Stimulated activated naive CD8-positive, alpha-beta T cell treated with anti-CD3 and anti-CD28 coated beads, Interleukin-15, amount 100 ng/mL, for 72 hours (primary cell): ENCODE measurements around the gene FGGY.

Experiments
- ATAC-seq: fragments of 150-1000 bp; cut with Tn5 transposase; 2 replicates; pipeline ENCODE4 v1.10.0; 2021; ENCODE audit warnings: mild to moderate bottlenecking, moderate library complexity
- DNase-seq, 2 donors: peaks; one replicate each; pipeline ENCODE4 v3.0.0; 2021 to 2022
- H3K27ac Mint-ChIP-seq, 2 donors: one replicate each; pipeline ENCODE4 v1.8.0; 2022; ENCODE audit warnings: mild to moderate bottlenecking in 2 of 2, mixed read lengths in 2 of 2, moderate library complexity in 2 of 2
- H3K27me3 Mint-ChIP-seq: one replicate; pipeline ENCODE4 v1.8.0; 2022; ENCODE audit warnings: mixed read lengths
- H3K4me1 Mint-ChIP-seq: one replicate; pipeline ENCODE4 v1.8.0; 2022; ENCODE audit warnings: mild to moderate bottlenecking, mixed read lengths
- H3K4me3 Mint-ChIP-seq, 2 donors: one replicate each; pipeline ENCODE4 v1.8.0; 2022; ENCODE audit warnings: mild to moderate bottlenecking in 2 of 2, mixed read lengths in 2 of 2, moderate library complexity in 1 of 2
- H3K9me3 Mint-ChIP-seq, 2 donors: one replicate each; pipeline ENCODE4 v1.8.0; 2022; ENCODE audit warnings: mixed read lengths in 2 of 2

Gene FGGY

GRCh38 chr1:59771361-59771760 is 474.5 kb downstream of the FGGY start:
- Mint-ChIP-seq H3K27ac (peak overlapping the region in 1 of 2 donors; percentile 1), H3K27me3 (no peaks in the 10 kb centered on the region), H3K4me3 (no peak overlapping the region), H3K9me3 (no peaks in the 10 kb centered on the region), H3K4me1 (peaks cover 12% of the 10 kb centered on the region)
- DNase-seq (no peak), ATAC-seq (no peak)

DNA sequence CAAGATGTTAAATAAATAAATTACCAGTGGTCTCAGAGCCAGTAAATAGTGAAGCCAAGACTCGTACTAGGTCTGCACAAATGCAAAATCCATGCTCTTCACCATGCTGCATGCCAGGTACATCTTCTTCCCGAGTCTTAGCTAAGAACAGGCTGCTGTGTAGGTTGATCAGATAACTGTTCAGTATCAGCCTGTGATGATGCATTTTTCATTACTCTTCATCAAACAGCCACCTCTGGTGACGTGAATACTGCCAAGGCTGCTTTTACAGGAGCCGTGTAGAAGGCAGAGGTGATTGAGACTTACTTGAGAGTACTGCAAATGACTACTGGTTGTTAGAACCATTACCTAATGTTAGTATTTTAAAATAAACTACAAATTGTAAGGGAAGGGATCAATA is 478.6 kb downstream of the FGGY start:
- H3K27ac Mint-ChIP-seq, result no peak overlapping the region
- no peak for ATAC-seq

GRCh38 chr1:59776960-59777852 is 480.3 kb downstream of the FGGY start:
- Mint-ChIP-seq H3K9me3 (no peaks in the 10 kb centered on the region), H3K27me3 (no peaks in the 10 kb centered on the region), H3K27ac (no peak overlapping the region), H3K4me1 (no peaks in the 10 kb centered on the region), H3K4me3 (no peak overlapping the region)
- DNase-seq (no peak), ATAC-seq (no peak)

More for the DNA sequence above, 478.6 kb downstream of the FGGY start:
- DNase-seq, result no peak
- Mint-ChIP-seq H3K4me3 (no peak overlapping the region), H3K9me3 (no peaks in the 10 kb centered on the region), H3K27me3 (no peaks in the 10 kb centered on the region), H3K4me1 (no peaks in the 10 kb centered on the region)

- no peaks in the 10 kb centered on the region for H3K27me3 Mint-ChIP-seq
- DNase-seq, result no peak
- no peaks in the 10 kb centered on the region for H3K9me3 Mint-ChIP-seq
- no peak overlapping the region for H3K27ac Mint-ChIP-seq
- H3K4me1 Mint-ChIP-seq, result no peaks in the 10 kb centered on the region
- ATAC-seq, result no peak
- no peak overlapping the region for H3K4me3 Mint-ChIP-seq
These were observed 483.1 kb downstream of the FGGY start for GRCh38 chr1:59779949-59780348.

GRCh38 chr1:59788825-59789224 is 491.9 kb downstream of the FGGY start:
- H3K4me3 Mint-ChIP-seq, result no peak overlapping the region
- H3K27me3 Mint-ChIP-seq, result peaks cover 7% of the 10 kb centered on the region
- no peaks in the 10 kb centered on the region for H3K4me1 Mint-ChIP-seq
- ATAC-seq (no peak), DNase-seq (no peak)
- H3K27ac Mint-ChIP-seq, result no peak overlapping the region
- H3K9me3 Mint-ChIP-seq, result peaks cover 46 to 52% of the 10 kb centered on the region in 2 donors

- peaks cover 11% of the 10 kb centered on the region for H3K27me3 Mint-ChIP-seq
- no peak overlapping the region for H3K27ac Mint-ChIP-seq
- ATAC-seq (no peak), DNase-seq (no peak)
- peaks cover 5% of the 10 kb centered on the region for H3K4me1 Mint-ChIP-seq
- H3K4me3 Mint-ChIP-seq, result no peak overlapping the region
- peaks cover 2 to 12% of the 10 kb centered on the region in 2 donors for H3K9me3 Mint-ChIP-seq
These were observed 501.7 kb downstream of the FGGY start for GRCh38 chr1:59798600-59798999.

- DNase-seq (no peak), ATAC-seq (no peak)
- Mint-ChIP-seq H3K27ac (no peak overlapping the region), H3K4me3 (no peak overlapping the region), H3K9me3 (no peaks in the 10 kb centered on the region), H3K4me1 (peaks cover 4% of the 10 kb centered on the region), H3K27me3 (peaks cover 4% of the 10 kb centered on the region)
These were observed 506.7 kb downstream of the FGGY start for GRCh38 chr1:59803458-59804038.

DNA sequence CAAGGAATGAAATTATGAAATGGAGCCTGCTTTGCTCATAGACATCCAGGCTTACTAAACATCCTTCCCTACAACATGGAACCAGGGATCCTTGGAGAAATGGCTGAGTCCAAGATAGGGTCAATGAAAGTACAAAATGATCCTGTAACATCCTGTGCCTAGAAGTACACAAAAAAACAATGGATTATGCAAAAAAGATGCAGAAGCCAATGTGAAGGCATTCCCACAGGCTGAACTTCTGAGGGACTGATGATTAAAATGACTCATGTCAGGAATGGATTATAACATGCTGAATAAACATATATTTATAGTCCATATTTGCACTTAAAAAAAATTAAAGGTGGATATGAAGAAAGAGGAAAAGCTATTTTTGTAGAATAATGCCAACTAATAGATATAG is 507.4 kb downstream of the FGGY start:
- DNase-seq (no peak), ATAC-seq (no peak)
- H3K4me3 Mint-ChIP-seq, result no peak overlapping the region
- H3K4me1 Mint-ChIP-seq, result no peaks in the 10 kb centered on the region
- no peak overlapping the region for H3K27ac Mint-ChIP-seq
- H3K9me3 Mint-ChIP-seq, result no peaks in the 10 kb centered on the region
- peaks cover 11% of the 10 kb centered on the region for H3K27me3 Mint-ChIP-seq

DNA sequence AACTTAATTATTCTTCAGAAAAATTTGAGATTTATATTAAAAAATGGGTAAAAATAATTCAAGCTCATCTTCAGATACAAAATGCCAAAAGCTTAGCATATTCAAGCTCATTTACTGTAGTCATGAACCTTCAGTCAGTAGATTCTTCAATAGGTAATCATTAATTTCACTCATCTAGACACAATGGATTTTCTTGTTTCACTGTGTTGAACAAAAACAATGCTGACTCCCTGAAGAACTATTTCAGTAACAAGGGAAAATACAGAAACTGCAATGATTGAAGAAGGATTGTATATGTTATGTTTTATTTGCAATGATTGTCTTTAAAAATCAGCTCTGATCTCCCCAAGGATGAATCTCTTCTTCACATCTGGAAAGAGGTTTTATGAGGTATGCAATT is 508.7 kb downstream of the FGGY start:
- Mint-ChIP-seq H3K4me1 (no peaks in the 10 kb centered on the region), H3K9me3 (no peaks in the 10 kb centered on the region), H3K27me3 (peaks cover 20% of the 10 kb centered on the region), H3K4me3 (no peak overlapping the region), H3K27ac (no peak overlapping the region)
- ATAC-seq, result no peak
- DNase-seq, result no peak
